Lung (tissue), 12 donors: ENCODE results near the gene TMEM259. TPM values are rescaled to one million over a fixed set of nuclear protein-coding genes. Genes with fewer than 3 reads are reported as not detected.

ENCODE experiments used
- ATAC-seq: fragments of 200-7000 bp; cut with Tn5 transposase; one replicate; pipeline ENCODE4 v1.9.1; 2020; ENCODE audit warnings: moderate number of reproducible peaks; ENCODE audit not compliant: insufficient read depth, low FRiP score
- DNase-seq, 3 donors: peaks; one replicate each; pipeline ENCODE4 v3.0.0-alpha.2; 2013 to 2017
- H3K27ac ChIP-seq, 2 donors: one replicate each; pipeline ENCODE4 v1.5.1; 2013; ENCODE audit warnings: mild to moderate bottlenecking in 2 of 2, moderate library complexity in 2 of 2, control low read depth in 1 of 2, inconsistent platforms in 1 of 2, low read depth in 1 of 2, low read length in 1 of 2
- H3K27me3 ChIP-seq, 3 donors: one replicate each; pipeline ENCODE4 v1.5.1; 2013; ENCODE audit warnings: low read length in 2 of 3; ENCODE audit not compliant: control insufficient read depth in 3 of 3, insufficient read depth in 3 of 3
- H3K36me3 ChIP-seq, 4 donors: one replicate each; pipeline ENCODE4 v1.5.1; 2013; ENCODE audit warnings: low read length in 4 of 4, mild to moderate bottlenecking in 1 of 4, moderate library complexity in 1 of 4; ENCODE audit not compliant: control insufficient read depth in 4 of 4, insufficient read depth in 4 of 4
- H3K4me1 ChIP-seq, 5 donors: one replicate each; pipeline ENCODE4 v1.5.1; 2013; ENCODE audit warnings: low read length in 5 of 5, mild to moderate bottlenecking in 2 of 5, moderate library complexity in 1 of 5; ENCODE audit not compliant: control insufficient read depth in 5 of 5, insufficient read depth in 5 of 5
- H3K4me3 ChIP-seq: one replicate; pipeline ENCODE4 v1.5.1; 2013; ENCODE audit warnings: mild to moderate bottlenecking, control low read depth, moderate library complexity
- H3K9ac ChIP-seq, 2 donors: one replicate each; pipeline ENCODE4 v1.5.1; 2013; ENCODE audit warnings: low read length in 2 of 2, control low read depth in 1 of 2; ENCODE audit not compliant: insufficient read depth in 1 of 2
- H3K9me3 ChIP-seq, 4 donors: one replicate each; pipeline ENCODE4 v1.5.1; 2013; ENCODE audit warnings: low read length in 3 of 4, mild to moderate bottlenecking in 1 of 4, moderate library complexity in 1 of 4; ENCODE audit not compliant: control insufficient read depth in 4 of 4, insufficient read depth in 3 of 4
- CTCF ChIP-seq: IDR thresholded peaks from 2 replicates; pipeline ENCODE4 v1.5.1; 2012; ENCODE audit warnings: mild to moderate bottlenecking; ENCODE audit errors: control extremely low read depth, extremely low read depth
- WGBS, 2 donors: extraction: QIAGEN DNeasy Blood & Tissue Kit; methylation state at CpG; one replicate each; pipeline ENCODE4 v1.1.7; 2013; 5-methylcytosine and 5-hydroxymethylcytosine counted together
- polyA plus RNA-seq, 2 donors: library from polyadenylated mRNA; stranded (reverse); fragments of 200-250 nt; gene quantifications; one replicate each; pipeline ENCODE4 v1.2.1, GENCODE V29; 2013
- total RNA-seq, 2 donors: library from RNA; depleted of rRNA in 1 of 2; stranded (reverse); fragments of >200 nt in 1 of 2; gene quantifications; one replicate each; pipeline ENCODE4 v1.2.1, GENCODE V29; 2014 to 2021
- donor health status: control.
- donor health status: control.
- donor health status: Bipolar disorder and iron deficiency.
- donor health status: healthy.
- donor health status: DM: yes; HTN: yes; CAD: no.

The TMEM259 gene
- total and polyA plus RNA-seq, 4 donors: 61.1 to 262 (median 195) TPM

GRCh38 chr19:1039646-1040475, 18.9 kb upstream of the TMEM259 start, which contains the start of gene ABCA7:
Gene ABCA7 (plus strand): TSS chr19:1040107. CDS start chr19:1041362, 1,255 bp downstream.
- H3K9ac ChIP-seq: no peak within 1 kb of the TSS
- ATAC-seq (peak; percentile 96), DNase-seq (peak; percentile 96 to 98 (median 96))
- H3K4me3 ChIP-seq: peak within 1 kb of the TSS; percentile 17
- WGBS, 2 donors: 2 to 3% methylated on average over 52 to 56 of the region's 56 CpGs
- H3K27me3 ChIP-seq: no peaks in the 10 kb centered on the region
- H3K36me3 ChIP-seq: peaks cover 0 to 16% (median 3%) of the 10 kb centered on the region in 4 donors
- H3K27ac ChIP-seq: peak within 1 kb of the TSS in 1 of 2 donors; percentile 36
- no peak for TF ChIP-seq CTCF
- peaks cover 0 to 36% (median 3%) of the 10 kb centered on the region in 5 donors for H3K4me1 ChIP-seq
- no peaks in the 10 kb centered on the region for H3K9me3 ChIP-seq

- WGBS, 2 donors: 66 to 72% methylated on average over 22 of the region's 22 CpGs
- ATAC-seq: no peak
- Histone ChIP-seq H3K27me3 (no peaks in the 10 kb centered on the region), H3K36me3 (peaks cover 0 to 16% (median 3%) of the 10 kb centered on the region in 4 donors), H3K4me1 (peaks cover 0 to 36% (median 3%) of the 10 kb centered on the region in 5 donors), H3K4me3 (no peak overlapping the region), H3K9me3 (no peaks in the 10 kb centered on the region), H3K9ac (no peak overlapping the region), H3K27ac (peak overlapping the region in 1 of 2 donors; percentile 36)
- no peak for TF ChIP-seq CTCF
- no peak for DNase-seq
Measured at GRCh38 chr19:1038978-1039645, 18.2 kb upstream of the TMEM259 start.

DNA sequence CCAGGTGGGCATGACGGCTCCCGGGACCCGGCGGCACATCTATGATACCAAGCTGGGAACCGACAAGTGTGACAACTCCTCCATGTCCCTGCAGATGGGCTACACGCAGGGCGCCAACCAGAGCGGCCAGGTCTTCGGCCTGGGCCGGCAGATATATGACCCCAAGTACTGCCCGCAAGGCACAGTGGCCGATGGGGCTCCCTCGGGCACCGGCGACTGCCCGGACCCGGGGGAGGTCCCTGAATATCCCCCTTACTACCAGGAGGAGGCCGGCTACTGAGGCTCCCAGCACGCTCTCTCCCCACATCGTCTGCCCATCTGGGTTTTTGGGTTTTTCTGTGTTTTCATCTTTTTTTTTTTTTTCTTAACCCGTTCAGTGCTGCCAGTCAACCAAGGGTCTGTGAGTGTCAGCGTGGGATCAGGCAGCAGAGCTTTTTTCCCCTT, 16.7 kb upstream of the TMEM259 start:
- Histone ChIP-seq H3K9ac (no peak overlapping the region), H3K9me3 (no peaks in the 10 kb centered on the region), H3K27me3 (no peaks in the 10 kb centered on the region), H3K4me1 (peaks cover 0 to 28% (median 3%) of the 10 kb centered on the region in 5 donors), H3K4me3 (no peak overlapping the region), H3K27ac (peak overlapping the region in 1 of 2 donors; percentile 40), H3K36me3 (peaks cover 3 to 21% (median 6%) of the 10 kb centered on the region in 4 donors)
- 45 to 68% methylated on average over 22 of the region's 22 CpGs for WGBS, 2 donors
- no peak for TF ChIP-seq CTCF
- ATAC-seq (no peak), DNase-seq (no peak)
